LoVo (cell line): Measurements from ENCODE around the gene FCER2.
"Not testable (repeated sequence)": the region's sequence is repeated elsewhere in the genome, so short reads cannot be mapped to it uniquely, and the experiment has no call there.

ENCODE experiments used
- DNase-seq: peaks from one replicate; pipeline ENCODE4 v3.0.0-alpha.2; 2016; ENCODE audit warnings: low spot score

The FCER2 gene

GRCh38 chr19:7645656-7646425 lies 56.1 kb downstream of the FCER2 start:
- no peak for DNase-seq

DNA sequence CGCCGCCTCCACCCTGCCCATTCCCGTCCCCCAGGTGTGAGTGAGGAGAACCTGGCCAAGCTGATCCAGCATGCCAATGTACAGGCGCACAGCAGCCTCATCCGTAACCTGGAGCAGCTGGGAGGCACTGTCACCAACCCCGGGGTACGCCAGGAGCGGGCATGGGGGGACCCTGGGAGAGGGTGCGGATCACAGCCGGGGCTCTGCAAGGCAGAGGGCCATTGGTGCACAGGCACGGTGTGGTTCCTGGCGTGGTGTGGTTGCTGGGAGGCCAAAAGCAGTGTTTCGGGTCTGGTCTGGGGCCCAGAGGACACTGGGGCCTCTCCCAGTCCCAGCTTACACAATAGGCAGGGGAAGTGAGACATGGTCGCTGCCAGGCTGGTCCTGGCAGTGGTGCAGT lies 56.8 kb downstream of the FCER2 start:
- DNase-seq: no peak

DNA sequence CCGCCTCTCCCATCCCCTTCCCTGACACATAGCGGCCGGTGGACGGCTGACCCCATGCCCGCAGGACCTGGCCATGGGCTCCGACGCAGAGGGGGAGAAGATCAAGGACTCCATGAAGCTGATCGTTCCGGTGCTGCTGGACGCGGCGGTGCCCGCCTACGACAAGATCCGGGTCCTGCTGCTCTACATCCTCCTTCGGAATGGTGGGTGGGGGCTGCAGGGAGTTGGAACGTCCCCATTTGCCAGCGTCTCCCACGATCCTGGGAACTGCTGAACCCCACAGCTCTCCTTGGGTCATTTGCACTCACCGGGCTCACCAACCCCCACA lies 57.4 kb downstream of the FCER2 start:
- DNase-seq: no peak

GRCh38 chr19:7643629-7644549 lies 58.0 kb downstream of the FCER2 start:
- DNase-seq: not testable (repeated sequence)

- DNase-seq: no peak
These were observed 58.9 kb downstream of the FCER2 start for GRCh38 chr19:7643031-7643415.

- DNase-seq: no peak
These were observed 59.5 kb downstream of the FCER2 start for GRCh38 chr19:7642295-7643030.

- DNase-seq: no peak
These were observed 60.3 kb downstream of the FCER2 start for GRCh38 chr19:7641290-7642276.

GRCh38 chr19:7640803-7641202 lies 61.1 kb downstream of the FCER2 start:
- no peak for DNase-seq

- DNase-seq: no peak
These were observed 62.0 kb downstream of the FCER2 start for GRCh38 chr19:7639863-7640348.

DNA sequence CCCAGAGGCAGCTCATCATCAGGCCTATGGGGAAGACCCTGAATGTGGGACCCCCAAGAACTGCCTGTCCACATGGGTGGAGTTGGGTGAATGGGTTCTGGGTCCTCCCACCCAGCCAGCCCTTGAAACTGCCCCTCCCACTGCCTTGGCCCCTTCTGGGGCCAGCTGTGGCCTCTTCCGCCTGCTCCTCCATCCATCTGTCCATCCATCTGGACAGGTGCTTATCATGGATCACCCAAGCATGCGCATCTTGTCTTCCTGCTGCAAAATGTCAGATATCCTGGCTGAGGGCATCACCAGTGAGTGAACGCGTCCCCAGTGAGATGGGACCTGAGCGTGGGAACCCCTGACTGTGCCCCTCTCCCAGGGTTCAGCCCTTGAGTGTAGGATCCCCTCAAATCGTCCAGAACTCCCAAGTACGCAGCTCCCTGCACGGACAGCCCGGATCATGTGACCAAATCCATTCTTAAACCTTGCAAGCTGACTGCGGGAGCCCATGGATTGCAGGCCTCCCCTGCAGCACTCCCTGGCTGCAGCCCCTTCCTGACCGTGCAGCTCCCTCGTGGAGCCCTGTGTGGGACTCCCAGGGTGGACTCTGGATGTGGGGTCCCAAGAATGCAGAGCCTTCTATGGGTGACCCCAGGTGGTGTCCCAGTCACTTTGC lies 63.0 kb downstream of the FCER2 start:
- no peak for DNase-seq
